HCT116 (cell line): Measurements from ENCODE around the gene PDE4D.

Experiments used
- CTCF ChIP-seq, 3 experiments: fragments of 200-600 bp in 1 of 3; sonication (generic) in 1 of 3; IDR thresholded peaks in 2 of 3; conservative IDR thresholded peaks in 1 of 3; 2 replicates each; pipeline ENCODE4 v1.5.1; 2012 to 2017; ENCODE audit warnings: low read depth in 2 of 3, low read length in 2 of 3, antibody characterized with exemption in 1 of 3, borderline replicate concordance in 1 of 3, control low read depth in 1 of 3, mild to moderate bottlenecking in 1 of 3, mixed read lengths in 1 of 3, mixed run types in 1 of 3, moderate library complexity in 1 of 3; ENCODE audit not compliant: insufficient read depth in 1 of 3
- EZH2 ChIP-seq: fragments of 200-600 bp; sonication (generic); IDR thresholded peaks from 2 replicates; pipeline ENCODE4 v1.6.1; 2017; ENCODE audit warnings: antibody characterized with exemption, mixed run types
- POLR2A ChIP-seq: IDR thresholded peaks from 2 replicates; pipeline ENCODE4 v1.7.0; 2011; ENCODE audit warnings: borderline replicate concordance; ENCODE audit not compliant: insufficient read depth, insufficient read length; ENCODE audit errors: extremely low read depth
- RAD21 ChIP-seq: IDR thresholded peaks from 2 replicates; pipeline ENCODE4 v1.6.1; 2012; ENCODE audit warnings: low read depth, mild to moderate bottlenecking
- ZFX ChIP-seq: fragments of 450-650 bp; IDR thresholded peaks from 2 replicates; pipeline ENCODE4 v1.6.1; 2017
- ZNF274 ChIP-seq: fragments of 200-500 bp; sonication (Bioruptor generic); IDR thresholded peaks from 2 replicates; pipeline ENCODE4 v1.6.1; 2014; ENCODE audit warnings: mild to moderate bottlenecking, low read depth, low read length, inconsistent platforms

GRCh38 chr5:59139695-59140094 is 753.8 kb downstream of the PDE4D start:
- TF ChIP-seq RAD21 (no peak), POLR2A (no peak), EZH2 (no peak), CTCF (IDR thresholded peaks at IDR 0.05 in 2 of 3, conservative IDR thresholded peaks at IDR 0.05 in 1 of 3; ENCODE audit: borderline replicate concordance in 1 of 3, insufficient read depth in 1 of 3, low read depth in 2 of 3, low read length in 2 of 3) (no peak), ZNF274 (no peak), ZFX (no peak)
